OCI-M1 (cell line): Measurements from ENCODE around the gene GSPT2.
"Not testable (repeated sequence)": the region's sequence is repeated elsewhere in the genome, so short reads cannot be mapped to it uniquely, and the experiment has no call there.

ENCODE experiments used
- DNase-seq: peaks from one replicate; lab custom pipeline; 2025; lab: John Stamatoyannopoulos, UW

The GSPT2 gene

DNA sequence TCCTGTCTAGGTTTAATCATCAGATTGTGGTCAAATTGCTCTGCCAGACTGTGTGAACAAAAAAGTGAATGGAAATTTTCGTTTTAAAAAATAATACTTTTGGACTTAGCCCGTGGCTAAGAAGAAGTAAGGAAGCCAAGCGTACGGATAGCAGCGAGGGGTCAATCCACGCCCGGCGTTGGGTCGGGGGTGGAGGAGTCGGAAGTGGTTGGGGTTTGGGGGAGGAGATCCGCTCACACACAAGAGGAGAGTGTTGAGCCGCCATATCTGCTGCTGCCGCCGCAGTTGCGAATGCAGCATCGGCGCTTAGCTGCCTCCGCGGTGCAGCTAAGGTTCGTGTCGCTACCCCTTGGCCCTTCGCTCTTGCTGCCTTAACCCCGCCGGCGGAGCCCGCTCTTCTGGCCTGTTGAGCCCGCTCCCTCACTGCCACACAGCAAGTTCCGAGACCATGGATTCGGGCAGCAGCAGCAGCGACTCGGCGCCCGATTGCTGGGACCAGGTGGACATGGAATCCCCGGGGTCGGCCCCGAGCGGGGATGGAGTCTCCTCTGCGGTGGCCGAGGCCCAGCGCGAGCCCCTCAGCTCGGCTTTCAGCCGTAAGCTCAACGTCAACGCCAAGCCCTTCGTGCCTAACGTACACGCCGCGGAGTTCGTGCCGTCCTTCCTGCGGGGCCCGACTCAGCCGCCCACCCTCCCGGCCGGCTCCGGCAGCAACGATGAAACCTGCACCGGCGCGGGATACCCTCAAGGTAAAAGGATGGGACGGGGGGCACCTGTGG, at the start of gene GSPT2:
Gene GSPT2, plus strand, starts transcription at position 264 of the 779 bp plus-strand sequence. Its CDS starts 185 bp downstream, at position 449.
- peak; percentile 80 for DNase-seq

DNA sequence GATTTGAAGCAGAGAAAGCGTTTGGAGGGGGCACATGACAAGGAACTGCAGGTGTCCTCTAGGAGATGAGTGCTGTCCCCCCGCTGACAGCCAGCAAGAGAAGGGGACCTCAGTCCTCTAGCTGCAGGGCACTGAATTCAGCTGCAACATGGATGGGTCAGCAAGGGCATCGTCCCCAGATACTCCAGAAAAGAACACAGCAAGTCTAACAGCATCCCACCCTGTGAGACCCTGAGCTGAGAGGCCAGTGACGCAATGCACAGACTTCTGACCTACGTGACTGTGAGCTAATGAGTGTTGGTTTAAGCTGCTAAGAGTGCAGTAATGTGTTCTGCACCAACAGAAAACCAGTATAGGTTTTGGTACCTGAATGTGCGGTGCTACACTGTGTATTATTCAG, 49.0 kb upstream of the GSPT2 start:
- no peak for DNase-seq

DNA sequence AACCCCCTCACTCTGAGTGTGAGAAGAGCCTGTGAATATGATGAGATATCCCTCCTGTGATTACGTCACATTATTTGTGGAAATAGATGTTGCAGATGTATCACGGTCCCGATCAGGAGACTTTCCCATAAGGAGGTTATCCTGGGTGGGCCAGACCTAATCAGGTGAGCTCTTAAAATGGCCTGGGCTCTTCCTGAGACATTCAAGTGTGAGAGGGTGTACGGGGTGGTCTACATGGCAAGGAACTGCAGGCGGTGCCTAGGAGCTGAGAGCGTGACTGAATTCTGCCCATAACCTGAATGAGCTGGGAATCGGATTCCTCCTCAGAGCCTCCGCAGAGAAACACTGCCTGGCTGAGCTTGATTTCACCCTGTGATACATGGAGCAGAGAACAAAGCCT, 45.8 kb upstream of the GSPT2 start:
- DNase-seq, result no peak

DNA sequence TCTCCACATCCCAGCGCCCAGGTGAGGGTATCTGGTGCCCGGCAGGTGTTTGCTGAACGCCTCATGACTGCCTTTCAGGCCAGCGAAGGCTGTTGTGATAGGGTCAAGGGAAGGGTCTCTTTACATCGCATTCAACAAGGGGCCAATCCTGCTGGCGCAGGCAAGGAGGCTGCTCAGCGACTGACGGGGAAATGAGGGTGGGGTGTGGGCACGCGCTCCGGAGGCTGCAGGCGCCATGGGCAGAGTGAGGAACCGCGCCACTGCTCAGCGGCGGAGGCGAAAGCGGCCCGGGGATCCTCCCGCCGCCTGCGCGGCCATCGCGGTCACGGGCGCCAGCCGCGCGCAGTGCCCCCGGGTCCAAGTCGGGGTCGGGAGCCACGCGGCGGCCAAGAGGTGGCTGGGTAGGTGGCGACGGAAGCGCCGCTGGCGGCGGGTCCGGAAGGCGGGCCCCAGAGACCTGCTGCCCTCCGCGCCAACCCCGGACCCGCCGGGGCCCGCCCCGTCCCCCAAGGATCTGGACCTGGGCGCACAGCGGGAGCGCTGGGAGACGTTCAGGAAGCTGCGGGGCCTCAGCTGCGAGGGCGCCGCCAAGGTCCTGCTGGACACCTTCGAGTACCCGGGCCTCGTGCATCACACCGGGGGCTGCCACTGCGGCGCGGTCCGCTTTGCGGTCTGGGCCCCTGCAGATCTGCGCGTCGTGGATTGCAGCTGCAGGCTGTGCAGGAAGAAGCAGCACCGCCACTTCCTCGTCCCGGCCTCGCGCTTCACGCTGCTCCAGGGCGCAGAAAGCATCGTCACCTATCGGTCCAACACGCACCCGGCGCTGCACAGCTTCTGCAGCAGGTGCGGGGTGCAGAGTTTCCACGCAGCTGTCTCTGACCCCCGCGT, 32.7 kb upstream of the GSPT2 start, which contains the start of gene CENPVL1:
Gene CENPVL1, plus strand, starts transcription at position 236 of the 888 bp plus-strand sequence. Its CDS starts 0 bp downstream, at position 236.
- DNase-seq, result not testable (repeated sequence)

DNA sequence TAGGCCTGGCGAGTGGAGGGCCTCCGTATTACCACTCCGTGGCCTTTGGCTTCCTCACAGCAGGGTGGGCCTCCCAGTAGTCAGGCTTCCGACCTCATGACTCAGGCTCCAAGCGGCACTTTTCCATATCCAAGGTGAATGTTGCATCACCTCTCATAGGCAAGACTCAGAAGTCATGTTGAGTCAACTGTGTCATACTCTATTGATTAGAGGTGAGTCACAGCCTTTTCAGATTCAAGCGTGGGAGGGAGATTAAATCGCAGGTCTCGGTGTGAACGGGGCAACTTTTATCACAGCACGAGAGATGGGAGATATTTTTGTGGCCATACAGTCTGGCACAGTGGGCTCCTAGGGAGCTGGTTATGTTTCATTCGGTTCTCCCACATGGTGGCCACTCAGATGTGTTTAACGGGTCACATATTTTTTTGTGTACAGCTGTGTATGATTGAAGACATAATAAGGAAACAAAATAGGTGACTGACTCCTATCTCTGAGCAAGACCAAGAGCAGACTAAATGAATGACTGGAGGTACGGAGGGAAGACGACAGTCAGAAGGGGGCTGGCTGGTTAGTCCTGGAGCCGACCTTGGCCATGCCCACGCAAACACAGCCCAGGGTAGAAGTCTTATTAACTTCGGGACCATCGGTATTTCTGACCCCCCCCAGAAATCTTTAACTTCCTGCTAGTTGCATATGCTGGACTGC, 30.1 kb upstream of the GSPT2 start:
- DNase-seq, result not testable (repeated sequence)

DNA sequence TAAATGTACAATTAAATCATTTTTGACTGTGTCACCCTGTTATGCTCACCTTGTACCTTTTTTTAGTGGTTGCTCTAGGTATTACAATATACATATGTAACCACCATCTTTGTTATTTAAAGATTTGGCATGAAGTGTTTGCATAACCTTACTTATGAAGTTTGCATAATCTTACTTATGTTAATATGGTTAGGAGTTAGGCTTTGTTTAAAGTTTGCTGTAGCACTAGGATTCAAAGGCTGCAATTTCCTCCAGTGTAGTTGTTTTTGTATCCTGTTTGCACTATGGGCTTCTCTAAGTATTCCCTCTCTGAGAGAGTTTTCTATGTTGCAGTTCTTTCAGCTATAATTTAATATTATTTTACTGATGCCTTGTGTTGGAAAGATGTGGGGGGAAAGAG, 15.0 kb upstream of the GSPT2 start:
- DNase-seq, result no peak

DNA sequence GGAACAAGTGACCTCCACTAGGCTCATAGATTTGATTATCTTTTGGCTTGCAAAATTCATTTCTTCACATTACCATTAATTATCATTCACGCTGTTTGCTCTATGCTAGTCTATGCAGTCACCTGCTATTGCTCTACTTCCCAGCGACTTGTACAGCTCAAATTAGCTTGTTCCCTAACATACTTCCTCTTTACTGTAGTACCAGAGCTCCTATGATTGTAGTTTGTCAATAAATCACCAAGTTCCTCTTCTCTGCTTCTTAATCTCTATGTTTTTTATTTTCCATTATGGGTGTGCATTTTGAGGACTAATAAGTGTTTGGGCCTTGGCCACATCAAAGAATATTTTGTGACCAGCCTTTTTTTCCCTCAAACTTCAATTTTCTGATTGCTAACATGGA, 6.2 kb upstream of the GSPT2 start:
- peak; percentile 32 for DNase-seq

DNA sequence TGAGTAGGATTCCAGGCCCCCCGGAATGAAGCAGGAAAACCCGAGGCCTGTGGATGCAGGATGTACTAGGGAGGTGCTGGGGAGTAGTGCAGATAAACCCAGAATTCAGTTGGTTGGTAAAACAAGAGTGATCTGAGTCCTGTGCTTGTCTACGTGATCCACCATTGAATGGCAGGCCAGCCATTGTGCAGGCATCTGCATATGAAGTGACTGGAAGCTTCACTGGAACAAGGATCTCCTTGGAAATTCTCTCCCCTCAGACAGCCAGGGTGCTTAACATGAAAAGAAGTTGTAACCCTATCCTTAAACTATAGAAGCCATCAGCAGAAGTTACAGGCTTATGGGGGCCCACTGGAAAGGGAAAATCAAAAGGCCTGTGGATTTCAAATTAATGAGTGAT, 656 bp upstream of the GSPT2 start:
- DNase-seq, result no peak

DNA sequence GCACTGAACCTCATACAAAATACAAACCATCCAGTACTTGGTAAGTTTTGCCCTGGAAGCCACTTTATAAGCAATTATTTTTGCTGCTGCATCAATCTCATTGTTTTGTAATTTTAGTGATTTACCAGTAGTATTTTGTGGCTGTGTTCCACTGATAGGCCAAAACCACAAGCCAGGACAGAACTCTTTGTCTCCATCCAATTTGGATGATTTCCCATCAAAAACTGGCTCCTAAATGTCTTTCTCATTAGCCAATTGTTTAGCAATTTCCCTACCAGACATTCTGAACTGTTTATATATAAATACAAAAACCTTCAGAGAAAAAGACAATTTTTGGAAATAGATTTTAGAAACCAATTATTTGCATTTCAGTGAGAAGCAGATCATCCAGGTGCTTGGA, 4.4 kb downstream of the GSPT2 start:
- DNase-seq, result no peak

DNA sequence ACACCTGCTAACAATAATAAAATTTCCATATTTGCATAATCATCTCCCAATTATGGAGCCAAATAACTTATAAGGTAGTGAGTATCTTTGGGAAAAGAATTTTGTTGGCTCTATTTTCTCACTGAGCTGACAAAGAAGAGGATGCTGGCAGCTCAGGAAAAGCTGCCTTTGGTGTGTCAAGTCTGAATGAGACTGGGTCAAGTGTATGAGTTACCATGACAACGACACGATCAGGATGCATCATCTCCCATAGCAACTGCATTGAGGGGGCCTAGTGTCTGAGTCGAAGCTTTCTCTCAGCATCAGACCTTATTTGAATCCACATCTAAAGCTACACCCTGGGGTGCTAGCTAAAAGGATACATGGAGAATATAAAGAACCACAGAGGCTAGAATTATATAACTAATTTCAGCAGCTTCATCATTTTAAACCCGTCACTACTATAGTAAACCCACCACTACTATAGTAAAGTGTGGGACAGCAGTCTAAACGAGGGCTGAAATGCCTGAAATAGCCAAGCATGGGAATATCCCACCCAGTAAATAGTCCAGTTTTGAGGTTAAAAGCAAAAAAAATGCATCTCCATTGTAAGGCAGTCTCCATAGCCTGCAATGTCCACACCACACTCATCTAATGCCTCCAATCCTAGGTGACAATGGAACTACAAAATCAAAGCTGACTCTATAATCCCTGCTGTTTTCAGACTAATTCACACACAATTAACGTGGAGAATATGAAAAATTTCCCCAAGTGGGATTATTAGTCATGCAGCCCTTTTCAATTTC, 16.0 kb downstream of the GSPT2 start:
- DNase-seq, result no peak

DNA sequence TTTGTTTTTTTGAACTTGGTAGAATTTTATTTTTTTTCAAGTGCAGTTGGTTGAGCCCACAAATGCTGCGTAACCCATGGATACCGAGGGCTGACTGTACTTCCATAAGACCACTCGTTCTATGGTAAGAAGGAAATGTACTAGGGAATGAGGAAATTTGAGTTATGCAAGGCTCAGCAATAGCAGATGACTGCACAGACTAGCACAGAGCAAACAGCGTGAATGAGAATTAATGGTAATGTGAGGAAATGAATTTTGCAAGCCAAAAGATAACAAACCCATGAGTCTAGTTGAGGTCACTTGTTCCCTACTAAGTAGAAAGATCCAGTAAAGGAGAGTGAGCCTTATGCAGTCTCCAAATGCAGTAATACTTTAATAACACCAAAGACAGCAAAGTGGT, 17.4 kb downstream of the GSPT2 start:
- no peak for DNase-seq

DNA sequence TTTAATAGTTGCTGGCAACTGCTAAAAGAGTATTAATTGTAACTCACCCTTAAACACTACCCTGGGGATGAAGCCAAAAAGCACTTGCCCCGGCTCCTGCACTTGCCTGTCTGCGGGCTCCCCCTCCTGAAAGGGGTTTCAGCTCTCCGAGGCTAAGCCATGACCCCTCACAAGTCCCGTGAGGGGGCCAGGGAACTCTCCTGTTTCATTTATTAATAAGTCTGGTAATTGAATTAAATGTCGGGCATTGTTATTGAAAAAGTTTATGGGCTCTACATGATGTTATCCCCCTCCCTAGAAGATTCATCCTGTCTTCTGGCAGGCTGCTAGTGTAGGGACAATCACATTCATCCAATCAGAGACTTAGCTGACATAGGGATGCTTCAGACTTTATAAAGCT, 23.3 kb downstream of the GSPT2 start:
- DNase-seq, result no peak

DNA sequence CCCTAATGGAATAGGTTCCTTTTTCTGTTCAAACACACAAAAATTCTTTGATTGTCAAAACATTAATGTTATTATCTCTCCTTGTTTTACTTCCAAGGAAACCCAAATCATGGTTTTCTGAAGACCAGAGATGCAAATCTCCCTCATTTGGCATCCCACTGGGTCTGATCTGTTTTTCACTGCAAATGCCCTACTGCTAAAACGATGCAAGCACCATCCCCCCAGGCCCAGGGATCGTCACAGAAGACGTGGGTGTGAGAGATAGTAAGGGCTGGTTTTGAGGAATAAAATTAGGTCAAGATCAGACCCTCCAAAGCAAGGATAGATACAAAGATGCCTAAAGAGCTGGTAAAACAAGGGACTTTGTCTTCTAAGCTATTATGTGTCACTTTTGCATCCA, 33.6 kb downstream of the GSPT2 start:
- no peak for DNase-seq

DNA sequence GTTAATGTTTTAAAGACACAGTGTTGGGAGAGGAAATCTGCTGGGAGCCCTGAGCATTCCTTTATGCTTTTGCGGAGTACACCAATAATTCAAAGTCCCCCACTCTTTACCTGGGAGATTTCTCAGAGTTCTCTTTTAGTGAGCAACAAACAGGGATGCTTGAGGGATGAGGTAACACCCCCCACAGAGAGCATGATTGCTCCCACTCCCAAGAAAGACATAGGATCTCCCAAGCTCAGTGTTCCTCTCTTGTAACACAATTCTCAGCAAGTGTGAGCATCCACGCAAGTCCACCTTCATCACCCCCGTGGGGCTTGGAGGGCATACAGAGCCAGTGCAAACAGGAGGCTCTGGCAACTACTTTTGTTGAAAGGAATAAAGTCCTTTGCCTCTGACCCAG, 36.1 kb downstream of the GSPT2 start:
- no peak for DNase-seq

DNA sequence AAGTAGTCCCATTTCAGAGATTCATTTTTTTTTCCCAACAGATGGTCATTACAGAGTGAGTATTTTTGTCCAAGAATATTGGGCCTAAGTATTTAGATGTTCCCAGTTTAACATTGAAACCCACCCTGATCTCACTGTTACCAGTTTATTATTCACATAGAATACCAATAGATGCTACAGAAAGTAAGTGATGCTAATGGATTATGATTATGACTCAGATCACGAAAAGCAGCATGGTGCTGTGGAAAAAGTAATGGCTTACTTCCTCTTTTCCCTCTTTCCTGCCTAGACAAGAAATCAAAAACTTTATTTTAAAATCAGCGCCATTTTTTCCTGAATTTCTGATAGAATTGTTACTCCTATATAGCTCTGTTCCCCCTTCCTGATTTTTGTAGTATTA, 51.9 kb downstream of the GSPT2 start:
- no peak for DNase-seq
